ENCODE measurements around the gene PIP4K2B.

The PIP4K2B gene

GRCh38 chr17:38746004-38746848 lies 53.1 kb downstream of the PIP4K2B start:
- DNase-seq (ENCODE audit: low read depth in 2 of 2), result no peak

GRCh38 chr17:38745545-38745944 lies 53.8 kb downstream of the PIP4K2B start:
- no peak for DNase-seq (ENCODE audit: low read depth in 2 of 2)

GRCh38 chr17:38743556-38744171 lies 55.7 kb downstream of the PIP4K2B start:
- DNase-seq (ENCODE audit: low read depth in 2 of 2), result no peak

- DNase-seq (ENCODE audit: low read depth in 2 of 2), result no peak
These were observed 56.7 kb downstream of the PIP4K2B start for GRCh38 chr17:38742411-38743308.

GRCh38 chr17:38741921-38742410 lies 57.4 kb downstream of the PIP4K2B start:
- DNase-seq (ENCODE audit: low read depth in 2 of 2), result no peak

- DNase-seq (ENCODE audit: low read depth in 2 of 2), result no peak
These were observed 57.9 kb downstream of the PIP4K2B start for GRCh38 chr17:38741461-38741860.

GRCh38 chr17:38740806-38741205 lies 58.5 kb downstream of the PIP4K2B start:
- DNase-seq (ENCODE audit: low read depth in 2 of 2), result no peak

- DNase-seq (ENCODE audit: low read depth in 2 of 2), result no peak
These were observed 59.3 kb downstream of the PIP4K2B start for GRCh38 chr17:38740044-38740443.

- no peak for DNase-seq (ENCODE audit: low read depth in 2 of 2)
These were observed 60.1 kb downstream of the PIP4K2B start for GRCh38 chr17:38739305-38739704.

GRCh38 chr17:38738686-38739085 lies 60.7 kb downstream of the PIP4K2B start:
- no peak for DNase-seq (ENCODE audit: low read depth in 2 of 2)

GRCh38 chr17:38738007-38738662 lies 61.2 kb downstream of the PIP4K2B start:
- no peak for DNase-seq (ENCODE audit: low read depth in 2 of 2)

GRCh38 chr17:38735161-38735997 lies 64.0 kb downstream of the PIP4K2B start:
- peak; percentile 48 to 57 for DNase-seq (ENCODE audit: low read depth in 2 of 2)

- no peak for DNase-seq (ENCODE audit: low read depth in 2 of 2)
These were observed 65.1 kb downstream of the PIP4K2B start for GRCh38 chr17:38733982-38734973.

GRCh38 chr17:38733282-38733981 lies 65.9 kb downstream of the PIP4K2B start:
- no peak for DNase-seq (ENCODE audit: low read depth in 2 of 2)

GRCh38 chr17:38732376-38733281 lies 66.7 kb downstream of the PIP4K2B start:
- no peak for DNase-seq (ENCODE audit: low read depth in 2 of 2)

GRCh38 chr17:38731526-38732294 lies 67.6 kb downstream of the PIP4K2B start:
- no peak for DNase-seq (ENCODE audit: low read depth in 2 of 2)
